GM19099 (cell line): ENCODE measurements around the gene FBXW12.
A peak's percentile ranks its signal among the peaks of the same experiment; 100 is the strongest.

Experiments used
- POLR2A ChIP-seq: IDR thresholded peaks from 3 replicates; pipeline ENCODE4 v1.6.1; 2011; ENCODE audit warnings: low read depth; ENCODE audit not compliant: insufficient read length; ENCODE audit errors: extremely low read depth

FBXW12 gene

GRCh38 chr3:48435223-48435595, 63.2 kb downstream of the FBXW12 start:
- no peak for TF ChIP-seq POLR2A

DNA sequence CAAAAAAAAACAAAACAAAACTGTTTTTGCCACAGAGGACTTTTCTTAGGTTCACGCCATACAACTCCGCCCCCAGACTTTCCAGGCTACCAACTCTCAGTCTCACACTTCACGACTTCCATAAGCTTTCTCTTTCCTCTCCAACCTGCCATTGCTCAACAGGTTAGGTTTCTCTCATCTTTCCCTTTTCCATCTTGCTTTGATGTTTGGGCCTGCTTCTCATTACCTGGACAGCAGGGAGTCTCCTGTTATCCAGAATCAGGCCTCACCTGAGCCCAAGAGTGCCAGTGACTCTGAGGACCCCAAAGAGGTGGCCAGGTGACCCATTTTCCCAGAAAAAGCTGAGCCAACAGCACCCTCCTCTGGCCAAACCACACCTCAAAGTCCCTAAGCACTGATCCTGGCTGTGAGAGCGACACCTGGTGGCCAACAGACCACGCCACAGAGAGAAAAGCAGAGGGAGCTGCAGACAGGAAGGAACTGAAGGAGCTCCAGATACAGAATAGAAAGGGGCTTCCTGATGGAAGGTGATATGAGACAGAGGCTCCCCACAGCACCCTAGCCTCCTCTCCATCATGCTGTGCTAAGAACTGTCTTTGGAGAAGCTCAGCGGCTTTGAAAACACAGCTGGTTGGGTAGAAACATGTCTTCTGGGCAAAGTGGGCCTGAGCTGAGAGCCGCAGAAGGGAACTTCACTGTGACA, 63.9 kb downstream of the FBXW12 start:
- no peak for TF ChIP-seq POLR2A

DNA sequence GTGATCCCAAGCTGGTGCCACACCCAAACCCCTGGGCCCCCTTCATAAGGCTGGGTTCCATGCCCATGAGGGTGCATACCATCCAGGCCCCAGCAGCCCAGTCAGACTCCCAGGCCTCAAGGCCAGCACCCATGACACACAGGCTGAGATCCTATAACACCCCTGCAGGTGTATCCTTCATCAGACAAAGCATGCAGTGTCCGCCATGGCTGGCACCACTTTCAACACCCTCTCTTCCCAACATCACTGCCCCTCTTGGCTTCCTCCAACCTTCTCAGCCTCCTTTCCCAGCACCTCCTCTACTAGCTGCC, 64.4 kb downstream of the FBXW12 start:
- TF ChIP-seq POLR2A = no peak

DNA sequence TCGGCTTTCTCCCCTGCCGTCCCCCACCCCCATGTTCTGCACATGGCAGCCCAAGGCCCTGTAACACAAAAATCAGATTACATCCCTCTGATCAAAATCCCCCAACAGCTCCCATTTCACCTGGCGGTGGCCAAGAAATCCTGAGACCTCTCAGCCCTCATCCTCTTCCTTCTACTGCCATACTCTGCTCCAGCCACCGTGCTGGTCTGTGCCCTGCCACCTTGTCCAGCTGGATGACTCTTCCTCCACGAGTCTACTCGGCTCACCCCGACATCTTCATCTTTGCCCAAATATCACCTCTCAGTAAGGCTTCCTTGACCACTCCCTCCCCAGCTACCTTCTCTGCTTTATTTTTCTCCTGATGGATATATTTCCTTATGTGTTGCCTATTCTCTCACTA, 64.8 kb downstream of the FBXW12 start:
- TF ChIP-seq POLR2A = no peak

DNA sequence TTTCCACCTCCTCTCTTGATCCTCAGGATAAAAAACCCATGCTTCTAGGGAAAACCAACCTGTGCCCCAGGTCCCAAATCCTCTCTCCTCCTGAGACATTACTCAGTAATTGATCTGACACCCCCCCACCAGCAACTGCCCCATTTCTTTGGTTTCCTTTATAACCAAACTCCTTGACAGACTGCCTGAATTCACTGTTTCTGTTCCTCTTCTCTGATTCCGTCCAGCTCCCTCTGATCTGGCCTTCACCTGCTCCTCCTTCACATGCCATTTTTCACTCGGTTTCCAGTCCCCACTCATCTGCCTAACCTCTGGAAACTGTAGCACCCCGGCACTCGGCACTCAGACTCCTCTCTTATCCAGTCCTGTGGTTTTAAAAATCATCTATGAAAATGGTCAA, 65.8 kb downstream of the FBXW12 start:
- no peak for TF ChIP-seq POLR2A

DNA sequence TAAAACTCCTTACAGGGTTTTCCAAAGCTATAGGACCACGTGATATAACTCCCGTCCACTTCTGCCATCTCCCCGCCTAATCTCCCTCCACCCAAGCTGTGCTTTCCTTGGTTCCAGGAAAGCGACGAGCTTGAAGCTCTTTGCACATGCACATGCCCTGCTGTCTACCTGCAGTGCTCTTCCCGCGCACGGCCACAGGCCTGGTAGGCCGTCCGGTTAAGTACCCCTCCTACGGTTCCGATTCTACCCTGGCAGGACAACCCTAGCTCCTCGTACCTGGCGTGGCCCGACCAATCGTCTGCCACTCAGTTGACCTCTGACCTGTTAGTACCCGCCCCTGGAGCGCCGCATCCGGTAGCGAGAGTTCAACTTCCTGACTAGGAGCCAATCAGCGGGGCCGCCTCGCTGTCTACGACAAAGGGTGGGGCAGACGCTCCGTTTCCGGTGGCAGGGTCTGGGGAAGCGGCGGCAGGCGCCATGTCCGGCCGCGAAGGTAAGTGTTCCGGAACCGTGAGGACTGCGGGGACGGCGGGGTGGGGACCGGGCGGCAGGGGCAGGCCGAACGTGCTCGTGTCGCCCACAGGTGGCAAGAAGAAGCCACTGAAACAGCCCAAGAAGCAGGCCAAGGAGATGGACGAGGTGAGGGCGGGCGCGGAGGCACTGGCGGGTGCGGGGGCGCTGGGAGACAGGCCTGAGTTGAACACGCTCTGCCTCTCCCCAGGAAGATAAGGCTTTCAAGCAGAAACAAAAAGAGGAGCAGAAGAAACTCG, 68.0 kb downstream of the FBXW12 start, which contains the start of the genes CCDC51 and TMA7:
TSS of gene CCDC51 (minus strand) at position 300 of the 770 bp plus-strand sequence. CDS start 4,991 bp downstream, outside the sequence.
TSS of gene TMA7 (plus strand) at position 438 of the 770 bp plus-strand sequence. CDS start at position 478, 40 bp downstream.
- peak; percentile 84 for TF ChIP-seq POLR2A

GRCh38 chr3:48440590-48440958, 68.6 kb downstream of the FBXW12 start:
- TF ChIP-seq POLR2A = no peak

DNA sequence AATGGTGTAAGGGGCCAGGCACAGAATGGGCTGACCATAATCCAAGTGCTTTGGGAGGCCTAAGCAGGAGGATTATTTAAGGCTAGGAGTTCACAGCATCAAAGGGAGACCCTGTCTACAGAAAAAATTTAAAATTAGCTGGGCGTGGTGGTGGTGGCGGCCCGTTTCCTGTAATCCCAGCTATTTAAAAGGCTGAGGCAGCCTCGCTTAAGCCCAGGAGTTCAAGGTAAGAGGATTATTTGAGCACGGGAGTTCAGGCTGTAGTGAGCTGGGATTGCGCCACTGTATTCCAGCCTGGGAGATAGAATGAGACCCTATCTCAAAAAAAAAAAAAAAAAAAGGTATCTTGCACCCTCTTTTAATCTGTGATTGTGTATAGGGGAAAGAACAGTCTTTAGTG, 69.9 kb downstream of the FBXW12 start:
- TF ChIP-seq POLR2A = no peak
